Frontal cortex (tissue), 4 donors: ENCODE results near the gene KCNA3. TPM values are rescaled to one million over a fixed set of nuclear protein-coding genes. Genes with fewer than 3 reads are reported as not detected.

Experiments
- DNase-seq, 2 donors: peaks; one replicate each; pipeline ENCODE4 v3.0.0; 2012; ENCODE audit warnings: low spot score in 2 of 2
- FAIRE-seq: peaks from 2 replicates; lab custom pipeline; 2012; peaks lifted over from hg19 to GRCh38; lab: Jason Lieb, UNC
- total RNA-seq: library from RNA; depleted of rRNA; stranded (reverse); fragments of >200 nt; gene quantifications from one replicate; pipeline ENCODE4 v1.2.3, GENCODE V29; 2014
- donor health status: control.
- donor health status: control.
- donor health status: control.

Gene KCNA3
- total RNA-seq: 20.8 TPM

DNA sequence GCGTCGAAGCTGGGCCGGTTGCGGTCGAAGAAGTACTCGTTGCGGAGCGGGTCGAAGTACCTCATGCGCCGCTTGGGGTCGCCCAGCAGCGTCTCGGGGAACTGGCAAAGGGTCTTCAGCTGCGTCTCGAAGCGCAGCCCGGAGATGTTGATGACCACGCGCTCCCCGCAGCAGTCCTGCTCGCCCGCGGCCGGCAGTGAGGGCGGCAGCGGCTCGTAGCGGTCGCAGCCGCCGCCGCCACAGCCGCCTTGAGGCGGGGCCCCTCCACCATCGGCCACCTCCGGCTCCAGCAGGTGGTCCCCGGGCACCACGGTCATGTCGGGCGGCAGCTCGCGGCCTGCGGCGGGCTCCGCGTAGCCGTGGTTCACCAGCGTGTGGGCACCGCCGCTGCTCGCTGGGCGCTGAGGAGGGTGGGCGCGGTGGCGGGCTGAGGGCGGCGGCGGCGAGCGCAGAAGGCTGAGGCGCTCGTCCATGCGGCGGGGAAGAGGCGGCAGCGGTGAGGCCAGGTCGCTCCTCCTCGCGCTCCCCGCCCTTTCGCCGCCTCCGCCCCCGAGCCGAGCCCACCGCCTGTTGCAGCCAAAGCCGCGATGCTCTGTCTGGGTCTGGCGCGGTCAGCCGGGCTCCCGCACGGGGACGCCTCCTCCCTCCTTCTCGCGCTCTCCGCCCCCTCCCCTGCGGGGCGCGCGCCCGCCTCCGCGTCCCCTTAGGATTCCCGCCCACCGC lies at the start of gene KCNA3:
TSS of gene KCNA3 (minus strand) at position 604 of the 723 bp plus-strand sequence. CDS start at position 473, 131 bp downstream.
- FAIRE-seq: no peak
- peak; percentile 61 to 66 for DNase-seq

DNA sequence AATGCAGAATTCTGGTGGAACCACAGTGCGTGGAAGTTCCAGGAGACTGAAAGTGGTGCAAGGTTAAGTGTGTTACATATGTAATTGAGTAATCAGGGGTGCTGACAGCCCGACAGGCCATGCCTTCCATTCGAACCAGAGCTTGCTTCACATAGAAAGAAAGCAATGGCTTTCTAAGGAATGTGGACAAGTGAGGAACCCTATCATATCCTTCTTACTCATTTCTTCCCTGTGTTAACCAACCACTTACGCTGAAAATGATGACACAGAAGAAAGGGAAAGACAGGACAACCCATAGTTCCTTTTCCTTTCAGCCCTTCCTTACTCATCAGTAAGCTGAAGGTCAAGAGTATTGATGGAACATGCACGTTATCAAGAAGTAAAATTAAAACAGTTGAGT lies 48.1 kb upstream of the KCNA3 start:
- no peak for FAIRE-seq
- no peak for DNase-seq

DNA sequence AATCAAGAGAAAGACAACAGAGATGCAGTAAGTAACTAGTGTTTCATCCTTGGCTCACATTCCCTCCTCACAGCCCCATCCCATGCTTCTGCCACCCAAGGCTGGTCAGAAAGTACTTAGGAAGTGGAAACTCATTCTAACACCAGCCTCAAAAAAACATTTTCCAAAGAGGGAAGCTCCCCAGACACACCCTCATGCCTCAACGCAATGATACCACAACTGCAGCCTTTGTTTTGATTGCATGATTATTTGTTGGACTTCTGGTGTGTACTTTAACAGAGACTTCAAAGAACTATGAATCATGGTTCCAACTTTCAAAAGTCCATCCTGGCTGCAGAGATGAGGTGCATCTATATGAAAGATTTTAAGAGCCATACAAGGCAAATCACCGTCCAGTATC lies 45.2 kb upstream of the KCNA3 start:
- FAIRE-seq (no peak), DNase-seq (no peak)

DNA sequence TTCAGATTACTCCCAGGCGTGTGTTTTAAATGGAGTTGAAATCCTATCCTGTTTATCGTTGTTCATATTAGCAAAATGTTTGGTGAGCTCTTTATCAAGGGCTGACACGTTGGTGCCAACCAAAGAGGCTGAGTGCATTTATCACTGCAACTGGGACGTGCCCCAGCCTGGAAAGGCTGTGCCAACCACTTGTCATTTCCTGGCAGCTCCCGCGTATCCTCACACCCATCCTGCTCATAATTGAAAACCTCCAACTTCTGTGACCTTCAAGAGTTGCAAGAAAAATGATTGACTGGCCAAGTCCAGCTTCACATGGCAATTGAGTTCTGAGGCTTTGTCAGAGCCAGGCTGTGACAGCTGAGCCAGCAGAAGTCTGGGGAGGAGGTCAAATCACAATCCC lies 43.7 kb upstream of the KCNA3 start:
- DNase-seq: no peak
- FAIRE-seq: no peak

DNA sequence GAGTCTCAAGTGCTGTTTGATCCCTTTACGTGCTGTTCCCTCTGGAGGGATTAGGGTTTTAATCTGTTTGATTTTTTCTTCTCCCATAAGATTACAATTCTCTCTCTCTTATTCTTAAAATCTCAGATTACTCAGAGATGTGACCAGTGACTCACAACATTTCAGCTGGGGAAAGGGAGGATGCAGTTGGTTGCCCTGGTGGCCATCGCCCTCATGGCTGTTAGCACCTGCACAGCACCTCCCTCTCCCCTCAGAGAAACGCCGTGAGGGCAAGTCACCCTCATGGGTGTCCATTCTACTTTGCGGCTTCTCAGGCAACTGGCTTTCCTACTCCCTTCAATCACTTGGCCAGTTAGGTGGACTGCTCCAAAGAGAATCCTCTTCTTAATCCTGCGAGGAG lies 42.4 kb upstream of the KCNA3 start:
- no peak for DNase-seq
- no peak for FAIRE-seq

DNA sequence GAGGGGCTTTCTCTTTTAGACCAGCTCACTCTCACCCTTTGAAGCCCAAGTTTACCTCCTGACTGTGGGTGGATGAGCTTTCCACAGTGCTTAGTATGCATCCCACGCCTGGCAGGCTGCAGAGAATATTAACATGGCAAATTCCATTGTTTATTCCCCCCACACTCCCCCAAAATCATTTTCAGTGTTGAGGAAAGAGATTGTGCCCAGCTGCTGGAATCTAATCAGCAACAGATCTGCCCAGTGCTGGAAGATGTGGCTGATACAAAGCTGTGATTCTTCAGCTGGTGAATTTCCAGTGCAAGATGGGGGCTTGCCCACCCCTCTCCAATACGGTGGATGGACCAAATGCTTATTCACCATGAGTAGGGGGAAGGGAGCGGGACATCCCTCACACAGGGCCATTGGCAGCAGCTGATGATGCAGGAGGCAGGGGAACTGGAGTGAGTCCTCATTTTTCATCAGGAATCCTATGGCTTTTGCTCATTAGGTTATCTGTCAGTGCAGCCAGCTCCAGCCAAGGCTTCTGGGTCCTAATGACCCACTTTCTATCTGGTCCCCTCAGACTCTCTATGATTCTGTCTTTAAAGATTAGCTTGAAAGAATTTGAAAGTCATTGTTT lies 39.7 kb upstream of the KCNA3 start:
- FAIRE-seq: no peak
- DNase-seq: no peak

DNA sequence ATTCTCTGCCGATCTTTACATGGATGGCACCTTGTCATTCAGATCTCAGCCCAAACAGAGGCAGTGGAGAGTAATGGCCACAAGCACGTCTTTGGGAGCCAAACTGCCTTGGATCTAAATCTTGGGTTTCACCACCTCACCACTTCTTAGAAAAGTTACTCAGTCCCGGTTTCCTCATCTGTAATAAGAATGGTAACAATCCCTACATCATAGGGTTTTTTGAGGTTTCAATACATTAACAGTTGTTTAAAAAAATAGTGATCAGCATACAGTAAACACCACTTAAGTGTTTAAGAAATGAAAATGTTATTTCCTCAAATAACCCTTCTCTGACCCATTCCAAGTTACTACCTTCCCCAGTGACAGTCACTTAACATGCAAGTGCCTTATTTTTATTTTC lies 38.5 kb upstream of the KCNA3 start:
- no peak for FAIRE-seq
- DNase-seq: no peak

DNA sequence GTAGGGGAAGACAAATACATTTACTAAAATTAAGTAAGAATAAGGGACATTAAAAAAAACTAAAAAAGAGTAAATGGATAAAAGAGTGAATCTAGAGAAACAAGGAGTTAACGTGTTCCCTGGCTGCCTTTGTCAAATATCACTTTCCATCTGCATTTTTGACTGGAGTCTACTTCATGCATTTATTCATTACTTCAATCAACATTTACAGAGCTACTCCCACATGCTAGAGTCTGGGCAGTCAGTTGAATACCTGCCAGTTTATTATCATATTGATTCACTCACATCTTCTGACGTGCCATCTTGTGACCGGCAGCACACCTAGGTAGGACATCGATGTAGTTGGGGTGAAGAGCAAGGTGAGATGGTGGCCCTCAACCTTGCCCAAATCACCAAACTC lies 35.6 kb upstream of the KCNA3 start:
- DNase-seq (no peak), FAIRE-seq (no peak)

DNA sequence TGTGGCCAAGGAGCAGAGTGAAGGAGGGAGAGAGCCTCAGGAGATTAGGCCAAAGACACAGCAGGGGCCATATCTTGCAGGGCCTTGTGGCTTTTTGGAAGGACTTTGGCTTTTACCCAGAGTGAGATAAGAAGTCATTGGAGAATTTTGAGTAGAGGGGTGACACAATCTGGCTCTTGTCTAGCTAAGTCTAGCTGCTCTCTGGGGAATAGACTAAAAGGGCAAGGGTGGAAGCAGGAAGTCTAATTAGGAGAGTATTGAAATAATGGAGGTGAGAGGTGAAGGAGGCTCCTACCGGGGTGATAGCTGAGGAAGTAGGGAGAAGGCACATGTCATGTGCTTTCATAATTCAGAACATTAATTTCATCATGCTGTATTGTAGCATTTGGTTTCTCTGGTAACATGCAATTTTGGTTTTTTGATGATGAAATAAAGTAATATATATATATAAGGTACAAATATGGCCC lies 34.3 kb upstream of the KCNA3 start:
- FAIRE-seq (no peak), DNase-seq (no peak)

DNA sequence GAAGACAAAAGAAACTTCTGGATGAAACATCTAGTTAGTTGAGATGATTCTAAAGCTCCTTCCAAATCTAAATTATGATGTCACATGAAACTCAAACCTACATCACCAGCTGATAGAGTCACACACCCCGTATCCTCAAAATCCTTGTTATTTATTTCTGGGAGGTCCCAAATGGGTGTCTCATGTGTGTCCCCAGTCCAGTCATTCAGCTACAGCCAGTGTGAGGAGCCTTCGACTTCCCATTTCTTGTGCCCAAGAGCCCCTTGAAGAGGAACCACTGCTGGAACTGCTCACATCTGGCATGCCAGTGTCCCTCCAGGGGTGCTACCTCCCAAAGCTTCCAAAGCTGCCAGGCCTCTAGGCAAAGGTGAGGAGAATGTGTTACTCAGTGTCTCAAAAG lies 32.5 kb upstream of the KCNA3 start:
- DNase-seq (no peak), FAIRE-seq (no peak)

DNA sequence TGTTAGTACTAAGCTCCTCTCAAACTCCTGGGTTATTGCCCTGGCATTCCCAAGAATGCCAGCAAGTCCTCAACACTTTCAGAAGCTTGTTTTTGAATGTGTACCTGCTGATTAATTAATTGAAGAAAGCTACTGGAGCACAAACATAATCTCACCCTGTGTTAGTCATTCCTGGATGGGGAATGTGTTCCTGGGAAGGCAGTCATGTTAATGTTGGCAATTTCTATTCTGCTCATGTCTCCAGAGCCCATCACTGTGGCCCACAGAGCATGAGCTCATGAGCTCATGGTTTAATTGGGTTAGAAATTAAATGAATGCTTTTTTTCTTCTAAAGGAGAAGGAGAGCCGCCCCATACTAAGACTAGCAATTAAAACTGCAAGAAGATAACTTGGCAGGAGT lies 31.9 kb upstream of the KCNA3 start:
- DNase-seq (no peak), FAIRE-seq (no peak)

DNA sequence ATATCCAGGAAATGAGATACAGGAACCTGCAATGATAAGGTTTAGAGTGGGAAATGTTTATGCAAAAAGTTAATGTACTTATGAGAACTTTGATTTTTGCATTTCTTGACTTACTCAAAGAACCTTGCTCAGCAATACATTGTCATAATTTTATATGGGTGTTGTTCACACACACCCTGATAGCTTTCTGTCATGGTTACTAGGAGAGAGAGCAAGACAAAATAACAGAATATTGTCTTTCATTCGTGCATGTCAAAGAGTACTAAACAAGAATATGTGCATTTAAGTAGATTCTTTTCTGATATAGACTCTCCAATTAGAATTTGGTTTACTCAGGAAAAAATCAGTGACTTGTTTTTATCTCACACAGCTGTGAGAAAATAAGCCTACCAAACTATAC lies 27.5 kb upstream of the KCNA3 start:
- no peak for FAIRE-seq
- DNase-seq: no peak

DNA sequence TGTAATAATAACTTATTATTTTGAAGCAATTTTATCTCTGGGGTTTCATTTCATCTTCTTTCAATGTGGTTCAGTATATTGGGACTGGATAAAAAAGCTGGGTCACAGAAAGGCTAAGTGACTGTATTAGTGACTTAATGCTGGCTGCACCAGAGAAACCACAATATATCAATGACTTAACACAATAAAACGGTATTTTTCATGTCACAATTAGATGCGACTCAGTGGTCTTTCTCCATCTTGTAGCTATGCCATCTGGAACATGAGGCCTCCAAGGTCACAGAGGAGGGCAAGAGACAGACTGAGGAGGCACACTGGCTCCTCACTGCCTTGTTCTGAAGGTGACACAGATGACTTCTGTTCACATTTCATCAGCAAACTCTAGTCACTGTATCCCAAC lies 26.0 kb upstream of the KCNA3 start:
- DNase-seq (no peak), FAIRE-seq (no peak)

DNA sequence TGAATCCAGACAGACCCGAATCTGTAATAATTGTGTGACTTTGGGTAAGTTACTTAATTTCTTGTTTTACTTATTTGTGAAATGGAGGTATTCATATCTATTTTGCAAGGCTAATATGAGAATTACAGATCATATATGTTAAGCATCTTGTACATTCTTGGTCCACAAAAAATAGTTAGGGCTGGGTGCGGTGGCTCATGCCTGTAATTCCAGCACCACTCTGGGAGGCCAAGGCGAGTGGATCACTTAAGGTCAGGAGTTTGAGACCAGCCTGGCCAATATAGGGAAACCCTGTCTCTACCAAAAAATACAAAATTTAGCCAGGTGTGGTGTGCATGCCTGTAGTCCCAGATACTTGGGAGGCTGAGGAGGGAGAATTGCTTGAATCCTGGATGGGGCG lies 22.9 kb upstream of the KCNA3 start:
- FAIRE-seq: no peak
- no peak for DNase-seq

DNA sequence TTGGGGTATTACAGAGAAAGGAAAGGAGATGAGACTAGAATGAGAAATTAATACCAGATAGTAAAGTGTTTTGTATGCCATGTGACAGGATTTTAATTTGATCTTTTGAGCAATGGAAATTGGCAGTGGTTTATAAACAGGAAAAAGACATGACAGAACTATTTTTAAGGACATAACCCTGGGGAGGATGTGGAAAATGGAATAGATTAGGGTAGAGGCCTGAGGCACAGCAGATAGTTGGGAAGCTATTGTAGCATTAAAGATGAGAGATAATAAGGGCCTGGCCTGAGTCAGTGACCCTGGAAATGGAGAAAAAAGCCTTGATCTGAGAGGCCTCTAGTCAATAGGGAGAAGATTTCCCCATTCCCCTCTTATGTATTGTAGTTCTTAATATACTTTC lies 22.1 kb upstream of the KCNA3 start:
- FAIRE-seq: no peak
- DNase-seq: no peak

DNA sequence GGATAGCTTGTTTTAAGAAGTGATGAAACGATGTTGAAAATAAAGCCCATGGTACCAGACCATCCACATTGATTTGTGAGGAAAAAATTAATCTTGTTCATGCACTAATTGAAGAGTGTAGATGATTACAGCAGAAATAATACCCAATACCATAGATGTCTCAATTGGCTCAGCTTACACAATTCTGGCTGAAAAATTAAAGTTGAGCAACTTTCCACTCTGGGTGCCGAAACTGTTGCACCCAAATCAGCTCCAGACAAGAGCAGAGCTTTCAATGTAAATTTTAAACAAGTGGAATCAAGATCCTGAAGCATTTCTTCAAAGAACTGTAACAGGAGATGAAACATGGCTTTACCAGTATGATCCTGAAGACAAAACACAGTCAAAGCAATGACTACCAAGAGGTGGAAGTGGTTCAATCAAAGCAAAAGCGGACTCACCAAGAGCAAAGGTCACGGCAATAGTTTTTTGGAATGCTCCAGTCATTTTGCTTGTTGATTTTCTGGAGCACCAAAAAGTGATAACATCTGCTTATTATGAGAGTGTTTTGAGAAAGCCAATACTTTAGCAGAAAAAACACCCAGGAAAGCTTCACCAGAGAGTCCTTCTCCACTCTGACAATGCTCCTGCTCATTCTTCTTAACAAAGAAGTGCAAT lies 16.1 kb upstream of the KCNA3 start:
- no peak for FAIRE-seq
- DNase-seq: no peak

DNA sequence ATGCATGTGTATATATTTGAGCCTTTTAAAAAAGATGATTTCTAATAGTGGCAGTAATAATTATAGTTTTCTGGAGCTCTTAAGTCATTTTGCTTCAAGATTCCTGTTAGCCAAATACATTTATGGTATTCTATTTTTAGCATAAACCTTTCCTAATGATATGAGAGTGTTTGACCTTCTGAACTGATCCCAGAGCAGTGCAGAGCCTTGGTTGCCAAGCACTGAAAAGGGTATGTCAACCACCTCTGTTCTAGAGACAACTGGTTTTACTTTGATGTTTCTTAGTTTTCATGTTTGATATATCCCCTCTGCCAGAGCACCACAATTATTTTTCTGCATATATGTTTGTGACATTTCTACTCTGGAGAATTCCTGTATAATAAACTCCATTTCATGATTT lies 15.1 kb upstream of the KCNA3 start:
- DNase-seq (no peak), FAIRE-seq (no peak)

DNA sequence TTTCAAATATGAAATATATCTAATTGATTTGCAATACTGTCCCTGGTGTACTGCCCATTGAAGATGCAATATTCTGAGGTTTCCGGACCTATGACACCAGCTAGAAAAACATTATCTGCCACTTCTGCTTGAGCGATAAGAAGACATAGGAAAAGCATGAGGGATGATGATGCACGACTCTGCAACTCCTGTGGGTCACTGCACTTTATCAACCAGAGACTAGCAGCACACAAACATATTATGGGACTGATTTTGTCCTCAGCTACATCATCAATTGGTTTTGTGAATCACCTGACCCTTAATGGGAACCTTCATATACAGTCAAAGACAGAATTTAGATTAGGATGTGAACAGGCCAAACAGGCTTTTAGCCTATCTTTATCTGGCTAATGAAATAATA lies 13.8 kb upstream of the KCNA3 start:
- FAIRE-seq: no peak
- DNase-seq: no peak

DNA sequence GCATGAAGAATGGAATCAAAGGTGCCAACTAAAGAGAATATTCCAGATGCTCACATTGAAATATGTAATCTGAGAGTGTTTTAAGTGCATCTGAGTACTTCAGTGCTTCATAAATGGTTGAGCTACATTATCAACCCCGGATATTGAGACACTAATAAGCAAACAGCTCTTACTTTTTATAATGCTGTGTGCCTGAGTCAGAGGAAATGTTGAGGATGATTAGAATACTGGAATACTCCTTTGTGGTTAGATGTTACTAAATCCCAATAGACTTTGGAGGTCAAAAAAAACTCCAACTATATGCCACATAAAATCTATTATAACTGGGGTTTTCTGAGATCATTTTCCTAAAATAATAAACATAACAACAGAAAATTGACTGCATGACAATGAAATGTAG lies 12.5 kb upstream of the KCNA3 start:
- FAIRE-seq: no peak

DNA sequence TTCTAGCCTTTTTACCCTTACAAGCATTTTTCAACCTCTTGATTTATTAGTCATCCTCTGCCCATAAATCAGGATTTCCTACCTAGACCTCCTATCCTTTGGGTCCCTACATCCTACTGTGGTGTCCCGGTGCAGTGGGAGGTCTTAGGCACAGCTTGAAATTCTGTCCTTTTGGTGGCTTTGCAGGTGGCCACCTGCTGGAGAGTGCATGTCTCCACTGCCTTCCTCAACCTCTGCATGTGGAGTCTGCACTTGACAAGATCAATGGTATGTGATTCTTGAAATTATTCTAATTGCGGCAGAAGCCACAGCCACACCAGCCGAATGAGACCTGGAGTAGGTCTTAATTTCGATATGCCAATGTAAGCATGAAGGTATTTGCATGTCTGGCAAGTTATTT lies 11.4 kb upstream of the KCNA3 start:
- no peak for FAIRE-seq

More for the DNA sequence above, 12.5 kb upstream of the KCNA3 start:
- no peak for DNase-seq

DNA sequence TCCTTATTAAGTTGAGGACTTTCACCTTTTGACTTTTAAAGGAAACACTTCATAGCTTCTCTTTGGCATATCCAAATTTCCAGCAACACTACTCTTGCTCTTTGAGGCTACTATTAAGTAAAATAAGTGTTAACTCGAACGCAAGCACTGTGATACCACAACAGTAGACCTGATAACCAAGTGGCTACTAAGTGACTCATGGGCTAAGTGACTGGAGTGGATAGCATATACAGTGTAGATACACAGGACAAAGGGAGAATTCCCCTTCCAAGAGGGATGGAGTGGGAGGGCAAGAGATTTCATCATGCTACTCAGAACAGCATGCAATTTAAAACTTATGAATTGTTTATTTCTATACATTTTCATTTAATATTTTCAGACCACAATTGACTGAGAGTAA lies 9.8 kb upstream of the KCNA3 start:
- DNase-seq (no peak), FAIRE-seq (no peak)

More for the DNA sequence above, 11.4 kb upstream of the KCNA3 start:
- no peak for DNase-seq
